ENCODE data around the gene ITGB1BP1. TPM values are rescaled to one million over a fixed set of nuclear protein-coding genes. Genes with fewer than 3 reads are reported as not detected.

ITGB1BP1 gene
- total RNA-seq, 6 experiments from 2014 or later = 205 to 238 (median 225) TPM

- peaks cover 7% of the 10 kb centered on the region for H3K27me3 Mint-ChIP-seq (ENCODE audit: insufficient read depth)
- no peaks in the 10 kb centered on the region; the same call in 1 of the 2 replicates for H3K9me3 Mint-ChIP-seq
- H3K27ac Mint-ChIP-seq = peak overlapping the region; percentile 96
- peak; percentile 88 for DNase-seq
- peaks cover 43% of the 10 kb centered on the region for H3K36me3 Mint-ChIP-seq (ENCODE audit: low read depth)
- TF ChIP-seq CTCF (IDR thresholded peaks at IDR 0.05) = peak; percentile 16; the same call in 1 of the 2 replicates
- H3K4me3 Mint-ChIP-seq = peak overlapping the region; percentile 74
- H3K4me1 Mint-ChIP-seq (ENCODE audit: low read depth) = peaks cover 63% of the 10 kb centered on the region
Observed at GRCh38 chr2:9380702-9381628, 42.4 kb downstream of the ITGB1BP1 start.

GRCh38 chr2:9379391-9379755 lies 44.0 kb downstream of the ITGB1BP1 start:
- no peak for TF ChIP-seq CTCF (IDR thresholded peaks at IDR 0.05)

GRCh38 chr2:9378433-9379390 lies 44.6 kb downstream of the ITGB1BP1 start:
- TF ChIP-seq CTCF (IDR thresholded peaks at IDR 0.05) = no peak; the same call in 1 of the 2 replicates
- peaks cover 44% of the 10 kb centered on the region for H3K36me3 Mint-ChIP-seq (ENCODE audit: low read depth)
- H3K9me3 Mint-ChIP-seq = no peaks in the 10 kb centered on the region; the same call in 1 of the 2 replicates
- peak overlapping the region; percentile 82 for H3K27ac Mint-ChIP-seq
- H3K4me1 Mint-ChIP-seq (ENCODE audit: low read depth) = peaks cover 57% of the 10 kb centered on the region
- peak; percentile 63 for DNase-seq
- H3K4me3 Mint-ChIP-seq = 0 out of 2 replicates have a peak overlapping the region, but pooled peaks have one; percentile 20
- H3K27me3 Mint-ChIP-seq (ENCODE audit: insufficient read depth) = peaks cover 11% of the 10 kb centered on the region

More at GRCh38 chr2:9379391-9379755, 44.0 kb downstream of the ITGB1BP1 start:
- Mint-ChIP-seq H3K27me3 (ENCODE audit: insufficient read depth) (peaks cover 10% of the 10 kb centered on the region), H3K9me3 (no peaks in the 10 kb centered on the region; the same call in 1 of the 2 replicates), H3K4me3 (no peak overlapping the region), H3K27ac (0 out of 2 replicates have a peak overlapping the region, but pooled peaks have one; percentile 7), H3K36me3 (ENCODE audit: low read depth) (peaks cover 39% of the 10 kb centered on the region), H3K4me1 (ENCODE audit: low read depth) (peaks cover 57% of the 10 kb centered on the region)
- no peak for DNase-seq

- H3K9me3 Mint-ChIP-seq = no peaks in the 10 kb centered on the region
- peaks cover 50% of the 10 kb centered on the region for H3K4me1 Mint-ChIP-seq (ENCODE audit: low read depth)
- H3K4me3 Mint-ChIP-seq = no peak overlapping the region
- peak overlapping the region; percentile 68 for H3K27ac Mint-ChIP-seq
- H3K27me3 Mint-ChIP-seq (ENCODE audit: insufficient read depth) = peaks cover 11% of the 10 kb centered on the region
- no peak for DNase-seq
- no peak for TF ChIP-seq CTCF (IDR thresholded peaks at IDR 0.05)
- peaks cover 37% of the 10 kb centered on the region for H3K36me3 Mint-ChIP-seq (ENCODE audit: low read depth)
Observed at GRCh38 chr2:9377461-9378097, 45.7 kb downstream of the ITGB1BP1 start.

Data from HFFc6 (cell line).